Immature natural killer cell (primary cell): Measurements from ENCODE around the gene CLEC18C. TPM values are rescaled to one million over a fixed set of nuclear protein-coding genes. Genes with fewer than 3 reads are reported as not detected.
"Not testable (repeated sequence)": the region's sequence is repeated elsewhere in the genome, so short reads cannot be mapped to it uniquely, and the experiment has no call there.

Source experiments
- DNase-seq, 3 donors: peaks; one replicate each; pipeline ENCODE4 v3.0.0; 2022; ENCODE audit warnings: mixed read lengths in 1 of 3
- H3K27ac Mint-ChIP-seq, 6 donors: one replicate each; pipeline ENCODE4 v1.8.0; 2020; ENCODE audit warnings: mixed read lengths in 6 of 6, mild to moderate bottlenecking in 5 of 6, inconsistent platforms in 4 of 6, moderate library complexity in 3 of 6
- H3K27me3 Mint-ChIP-seq, 3 donors: one replicate each; pipeline ENCODE4 v1.8.0; 2020 to 2021; ENCODE audit warnings: low read depth in 3 of 3, mild to moderate bottlenecking in 3 of 3, mixed read lengths in 3 of 3, moderate library complexity in 3 of 3, inconsistent platforms in 1 of 3
- H3K36me3 Mint-ChIP-seq, 3 donors: one replicate each; pipeline ENCODE4 v1.8.0; 2020; ENCODE audit warnings: mixed read lengths in 3 of 3, inconsistent platforms in 2 of 3, mild to moderate bottlenecking in 2 of 3
- H3K4me1 Mint-ChIP-seq, 2 donors: one replicate each; pipeline ENCODE4 v1.8.0; 2020; ENCODE audit warnings: inconsistent platforms in 2 of 2, mild to moderate bottlenecking in 2 of 2, mixed read lengths in 2 of 2, moderate library complexity in 1 of 2
- H3K4me3 Mint-ChIP-seq, 5 donors: one replicate each; pipeline ENCODE4 v1.8.0; 2020; ENCODE audit warnings: mild to moderate bottlenecking in 5 of 5, mixed read lengths in 5 of 5, inconsistent platforms in 3 of 5, moderate library complexity in 3 of 5
- H3K9me3 Mint-ChIP-seq, 6 donors: one replicate each; pipeline ENCODE4 v1.8.0; 2020; ENCODE audit warnings: mild to moderate bottlenecking in 6 of 6, mixed read lengths in 6 of 6, inconsistent platforms in 4 of 6, moderate library complexity in 3 of 6
- polyA plus RNA-seq, 3 donors: library from polyadenylated mRNA; unstranded; fragments of 300-500 nt; fragmentation: Illumina TruSeq; gene quantifications; one replicate each; pipeline ENCODE4 v1.2.3, GENCODE V29; 2021

CLEC18C gene
- polyA plus RNA-seq, 3 donors from 2014 or later: not detected

DNA sequence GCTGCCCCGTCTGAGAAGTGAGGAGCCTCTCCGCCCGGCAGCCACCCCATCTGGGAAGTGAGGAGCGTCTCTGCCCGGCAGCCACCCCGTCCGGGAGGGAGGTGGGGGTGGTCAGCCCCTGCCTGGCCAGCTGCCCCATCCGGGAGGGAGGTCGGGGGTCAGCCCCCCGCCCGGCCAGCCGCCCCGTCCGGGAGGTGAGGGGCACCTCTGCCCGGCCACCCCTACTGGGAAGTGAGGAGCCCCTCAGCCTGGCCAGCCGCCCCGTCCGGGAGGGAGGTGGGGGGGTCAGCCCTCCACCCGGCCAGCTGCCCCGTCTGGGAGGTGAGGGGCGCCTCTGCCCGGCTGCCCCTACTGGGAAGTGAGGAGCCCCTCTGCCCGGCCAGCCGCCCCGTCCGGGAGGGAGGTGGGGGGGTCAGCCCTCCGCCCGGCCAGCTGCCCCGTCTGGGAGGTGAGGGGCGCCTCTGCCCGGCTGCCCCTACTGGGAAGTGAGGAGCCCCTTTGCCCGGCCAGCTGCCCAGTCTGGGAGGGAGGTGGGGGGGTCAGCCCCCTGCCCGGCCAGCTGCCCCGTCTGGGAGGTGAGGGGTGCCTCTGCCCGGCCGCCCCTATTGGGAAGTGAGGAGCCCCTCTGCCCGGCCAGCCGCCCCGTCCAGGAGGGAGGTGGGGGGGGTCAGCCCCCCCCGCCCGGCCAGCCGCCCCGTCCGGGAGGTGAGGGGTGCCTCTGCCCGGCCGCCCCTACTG is 31.2 kb downstream of the CLEC18C start:
- not testable (repeated sequence) for H3K27ac Mint-ChIP-seq, H3K4me1 Mint-ChIP-seq

DNA sequence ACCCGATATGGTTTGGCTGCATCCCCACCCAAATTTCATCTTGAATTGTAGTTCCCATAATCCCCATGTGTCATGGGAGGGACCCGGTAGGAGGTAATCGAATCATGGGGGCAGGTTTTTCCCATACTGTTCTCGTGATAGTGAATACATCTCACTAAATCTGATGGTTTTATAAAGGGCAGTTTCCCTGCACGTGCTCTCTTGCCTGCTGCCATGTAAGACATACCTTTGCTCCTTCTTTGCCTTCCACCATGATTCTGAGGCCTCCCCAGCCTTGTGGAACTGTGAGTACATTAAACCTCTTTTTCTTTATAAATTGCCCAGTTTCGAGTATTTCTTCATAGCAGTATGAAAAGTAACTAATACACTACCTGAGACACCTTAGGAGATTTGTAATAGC is 32.8 kb downstream of the CLEC18C start:
- H3K9me3 Mint-ChIP-seq, H3K4me3 Mint-ChIP-seq, DNase-seq, H3K27ac Mint-ChIP-seq, H3K27me3 Mint-ChIP-seq, H3K4me1 Mint-ChIP-seq: not testable (repeated sequence)
- peaks cover 0 to 12% (median 6%) of the 10 kb centered on the region in 3 donors for H3K36me3 Mint-ChIP-seq

More for the DNA sequence above, 31.2 kb downstream of the CLEC18C start:
- H3K27me3 Mint-ChIP-seq, DNase-seq, H3K4me3 Mint-ChIP-seq, H3K9me3 Mint-ChIP-seq: not testable (repeated sequence)
- H3K36me3 Mint-ChIP-seq: peaks cover 0 to 11% (median 5%) of the 10 kb centered on the region in 3 donors

DNA sequence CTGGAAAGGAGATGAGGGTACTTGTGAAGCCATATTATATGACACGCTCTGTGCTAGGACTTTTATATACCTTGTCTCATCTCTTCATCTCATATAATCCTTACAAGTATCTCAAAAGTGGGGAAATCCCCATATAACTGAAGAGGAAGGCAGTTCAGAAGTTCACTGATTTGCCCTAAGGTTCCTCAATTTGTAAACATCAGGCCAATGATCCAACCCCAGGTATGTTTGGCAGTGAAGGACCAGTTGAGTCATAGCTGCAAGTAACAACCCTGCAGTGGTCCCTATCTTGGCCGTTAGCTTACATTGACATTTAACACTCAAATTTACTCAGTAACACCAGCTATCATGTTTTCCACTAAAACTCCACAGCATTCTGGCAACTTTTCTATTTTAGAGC is 45.0 kb downstream of the CLEC18C start:
- not testable (repeated sequence) for H3K27me3 Mint-ChIP-seq, H3K4me1 Mint-ChIP-seq, H3K27ac Mint-ChIP-seq, H3K9me3 Mint-ChIP-seq, H3K4me3 Mint-ChIP-seq, DNase-seq
- H3K36me3 Mint-ChIP-seq: peaks cover 0 to 18% (median 3%) of the 10 kb centered on the region in 3 donors

DNA sequence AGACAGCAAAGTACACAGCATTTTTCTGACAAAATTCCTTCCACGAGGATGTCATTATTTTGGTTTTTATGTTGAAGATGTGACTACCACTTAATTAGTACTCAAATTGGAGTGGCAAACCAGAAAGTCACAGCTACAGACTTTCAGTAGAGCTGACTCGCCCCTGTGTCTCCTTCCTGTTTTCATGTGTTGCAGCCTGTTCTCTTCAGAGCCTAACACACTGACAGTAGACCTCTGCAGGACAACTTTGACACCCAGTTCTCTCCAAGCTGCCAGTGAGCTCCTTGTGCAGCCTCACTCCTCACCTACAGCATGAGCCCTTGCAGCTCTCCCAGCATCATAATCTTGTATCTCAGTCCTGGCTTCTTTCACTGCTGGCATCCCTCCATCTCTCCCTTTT is 49.0 kb downstream of the CLEC18C start:
- H3K9me3 Mint-ChIP-seq, H3K4me3 Mint-ChIP-seq, H3K4me1 Mint-ChIP-seq, H3K27me3 Mint-ChIP-seq, DNase-seq: not testable (repeated sequence)
- Mint-ChIP-seq H3K27ac (peak overlapping the region in 2 of 6 donors; percentile 40 to 56), H3K36me3 (peaks cover 0 to 22% (median 3%) of the 10 kb centered on the region in 3 donors)

DNA sequence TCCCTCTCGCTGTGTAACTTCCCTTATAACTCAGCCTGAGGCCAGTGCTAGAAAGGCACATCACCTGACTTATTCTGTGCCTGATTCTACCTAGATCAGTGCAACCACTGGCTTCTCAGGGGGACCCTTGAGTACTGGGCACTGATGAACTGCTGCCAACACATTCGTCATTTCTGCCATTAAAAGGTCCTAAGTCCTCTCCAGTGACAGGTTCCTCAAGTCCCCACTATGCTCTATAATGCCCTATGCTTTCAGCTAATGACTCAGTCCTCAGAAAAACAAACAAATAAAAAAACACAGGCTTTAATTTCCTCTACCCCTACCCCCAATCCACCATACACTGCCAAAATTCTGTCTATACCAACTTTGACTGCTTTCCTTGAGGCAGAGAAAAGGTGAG is 49.6 kb downstream of the CLEC18C start:
- not testable (repeated sequence) for H3K9me3 Mint-ChIP-seq, H3K4me3 Mint-ChIP-seq, H3K4me1 Mint-ChIP-seq, H3K27me3 Mint-ChIP-seq, DNase-seq
- H3K36me3 Mint-ChIP-seq: peaks cover 0 to 22% (median 3%) of the 10 kb centered on the region in 3 donors
- H3K27ac Mint-ChIP-seq: peak overlapping the region in 2 of 6 donors; percentile 72 to 87

DNA sequence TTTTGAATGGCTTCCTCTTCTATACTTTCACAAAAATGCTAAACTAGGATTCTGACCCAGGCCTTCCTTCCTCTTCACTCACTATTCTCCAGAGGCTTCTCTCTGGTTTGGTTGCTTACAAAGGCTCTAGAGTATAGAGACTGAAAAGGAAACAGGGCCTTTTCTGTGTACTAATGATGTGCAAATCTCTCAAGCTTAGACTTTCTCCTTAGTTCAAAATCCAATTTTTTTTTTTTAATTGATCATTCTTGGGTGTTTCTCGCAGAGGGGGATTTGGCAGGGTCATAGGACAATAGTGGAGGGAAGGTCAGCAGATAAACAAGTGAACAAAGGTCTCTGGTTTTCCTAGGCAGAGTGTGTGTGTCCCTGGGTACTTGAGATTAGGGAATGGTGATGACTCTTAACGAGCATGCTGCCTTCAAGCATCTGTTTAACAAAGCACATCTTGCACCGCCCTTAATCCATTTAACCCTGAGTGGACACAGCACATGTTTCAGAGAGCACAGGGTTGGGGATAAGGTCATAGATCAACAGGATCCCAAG is 50.5 kb downstream of the CLEC18C start:
- not testable (repeated sequence) for H3K27me3 Mint-ChIP-seq, H3K4me1 Mint-ChIP-seq, H3K4me3 Mint-ChIP-seq, H3K9me3 Mint-ChIP-seq, DNase-seq
- Mint-ChIP-seq H3K36me3 (peaks cover 1 to 24% (median 3%) of the 10 kb centered on the region in 3 donors), H3K27ac (peak overlapping the region in 3 of 6 donors; percentile 56 to 87 (median 72))

DNA sequence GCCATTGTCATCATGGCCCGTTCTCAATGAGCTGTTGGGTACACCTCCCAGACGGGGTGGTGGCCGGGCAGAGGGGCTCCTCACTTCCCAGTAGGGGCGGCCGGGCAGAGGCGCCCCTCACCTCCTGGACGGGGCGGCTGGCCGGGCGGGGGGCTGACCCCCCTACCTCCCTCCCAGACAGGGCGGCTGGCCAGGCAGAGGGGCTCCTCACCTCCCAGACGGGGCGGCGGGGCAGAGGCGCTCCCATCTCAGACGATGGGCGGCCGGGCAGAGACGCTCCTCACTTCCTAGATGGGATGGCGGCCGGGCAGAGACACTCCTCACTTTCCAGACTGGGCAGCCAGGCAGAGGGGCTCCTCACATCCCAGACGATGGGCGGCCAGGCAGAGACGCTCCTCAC is 51.1 kb downstream of the CLEC18C start:
- H3K4me1 Mint-ChIP-seq, H3K4me3 Mint-ChIP-seq, H3K27ac Mint-ChIP-seq, H3K9me3 Mint-ChIP-seq, DNase-seq, H3K27me3 Mint-ChIP-seq: not testable (repeated sequence)
- H3K36me3 Mint-ChIP-seq: peaks cover 3 to 21% (median 3%) of the 10 kb centered on the region in 3 donors

DNA sequence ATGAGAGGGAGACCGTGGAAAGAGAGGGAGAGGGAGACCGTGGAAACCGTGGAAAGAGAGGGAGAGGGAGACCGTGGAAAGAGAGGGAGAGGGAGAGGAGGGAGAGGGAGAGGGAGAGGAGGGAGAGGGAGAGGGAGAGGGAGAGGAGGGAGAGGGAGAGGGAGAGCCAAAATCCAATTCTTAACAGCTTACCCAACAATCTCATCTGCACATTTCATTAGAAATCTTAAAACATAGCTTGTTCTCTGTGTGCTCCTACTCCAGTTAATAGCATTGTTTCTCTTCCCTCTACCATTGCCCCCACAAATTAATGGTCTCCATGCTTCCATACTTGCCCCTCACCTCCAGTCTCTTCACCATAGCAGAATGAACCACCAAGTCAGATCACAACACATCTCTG is 51.8 kb downstream of the CLEC18C start:
- H3K27ac Mint-ChIP-seq, H3K27me3 Mint-ChIP-seq, H3K9me3 Mint-ChIP-seq, H3K4me3 Mint-ChIP-seq, H3K4me1 Mint-ChIP-seq, DNase-seq: not testable (repeated sequence)
- peaks cover 3 to 17% (median 3%) of the 10 kb centered on the region in 3 donors for H3K36me3 Mint-ChIP-seq

DNA sequence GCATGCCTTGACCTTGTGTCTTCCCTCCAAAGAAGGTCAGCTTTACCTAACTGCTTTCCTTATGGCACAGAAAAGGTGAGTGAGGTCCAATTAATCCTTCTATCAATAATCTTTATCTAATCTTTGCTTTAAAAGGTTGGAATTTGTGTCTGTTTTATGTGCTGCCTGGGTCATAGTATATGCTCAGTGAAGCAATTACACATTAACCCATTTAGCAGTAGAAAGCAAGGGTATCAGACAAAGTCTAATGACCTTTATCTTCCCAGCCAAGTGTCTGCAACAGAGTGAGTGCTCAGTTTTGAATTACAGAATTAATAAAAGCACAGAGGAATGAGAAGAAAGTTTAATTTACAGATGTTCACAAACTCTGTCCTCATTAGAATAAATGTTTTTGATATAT is 52.4 kb downstream of the CLEC18C start:
- not testable (repeated sequence) for H3K9me3 Mint-ChIP-seq, H3K27me3 Mint-ChIP-seq, H3K4me1 Mint-ChIP-seq, H3K4me3 Mint-ChIP-seq, DNase-seq
- peak overlapping the region in 1 of 6 donors; percentile 28 for H3K27ac Mint-ChIP-seq
- H3K36me3 Mint-ChIP-seq: peaks cover 3 to 16% (median 3%) of the 10 kb centered on the region in 3 donors

DNA sequence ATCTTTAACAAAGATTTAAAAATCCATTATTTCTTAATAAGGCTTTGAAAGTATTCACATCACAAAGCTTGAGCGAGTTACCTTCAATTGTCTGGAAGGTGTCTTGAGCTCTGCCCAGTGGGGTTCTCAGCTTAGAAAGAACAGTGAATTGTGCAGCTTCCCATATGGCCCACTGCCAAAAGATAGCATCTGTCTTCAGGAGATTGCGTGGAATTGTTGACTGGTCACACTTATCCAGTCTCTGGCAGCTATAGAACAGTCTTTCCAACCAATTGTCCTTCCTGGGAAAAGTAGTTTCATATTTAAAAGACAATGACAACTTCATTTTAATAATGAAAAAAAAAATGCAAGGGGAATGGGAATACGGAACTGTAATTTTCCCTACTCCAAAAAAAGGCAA is 58.2 kb downstream of the CLEC18C start:
- not testable (repeated sequence) for H3K4me3 Mint-ChIP-seq, DNase-seq, H3K27me3 Mint-ChIP-seq, H3K4me1 Mint-ChIP-seq, H3K27ac Mint-ChIP-seq, H3K9me3 Mint-ChIP-seq
- peaks cover 4 to 16% (median 6%) of the 10 kb centered on the region in 3 donors for H3K36me3 Mint-ChIP-seq

Other genes starting within 250 kb of the CLEC18C start
- not detected for gene CLEC18A, start 222.5 kb upstream of the CLEC18C start, polyA plus RNA-seq
- 10 to 100 TPM in 1 of 3 donors, 1 to 10 TPM in 2; 1.9 to 17.0 (median 5.2) TPM for gene PDPR, start 59.5 kb upstream of the CLEC18C start, polyA plus RNA-seq
- gene EXOSC6, start 78.2 kb downstream of the CLEC18C start, polyA plus RNA-seq: 10 to 100 TPM in 1 of 3 donors, 1 to 10 TPM in 2; 3.9 to 11.8 (median 5.9) TPM
- gene AARS1, start 115.7 kb downstream of the CLEC18C start, polyA plus RNA-seq: 10 to 100 TPM; 25.4 to 47.1 (median 38.6) TPM
- 10 to 100 TPM; 53.1 to 85.3 (median 68.7) TPM for gene DDX19B, start 125.4 kb downstream of the CLEC18C start, polyA plus RNA-seq
- gene DDX19A, start 173.1 kb downstream of the CLEC18C start, polyA plus RNA-seq: 10 to 100 TPM; 25.3 to 47.1 (median 27.4) TPM